Endometrial microvascular endothelial cells (primary cell): ENCODE measurements around the gene CYREN. TPM values are rescaled to one million over a fixed set of nuclear protein-coding genes. Genes with fewer than 3 reads are reported as not detected.

Source experiments
- in situ Hi-C: cut with HindIII; loops from 2 replicates; pipeline ENCODE4 v1.10.0; 2017; ENCODE audit warnings: low sequenced_read_pairs, low pct_unique_long_range_greater_than_20kb; ENCODE audit errors: inconsistent ontology term
- total RNA-seq: library from RNA; depleted of rRNA; stranded (reverse); fragments of >200 nt; gene quantifications from one replicate; pipeline ENCODE4 v1.2.3, GENCODE V29; 2015; ENCODE audit errors: inconsistent ontology term

CYREN gene
- total RNA-seq, 1 donor from 2014 or later: 22.7 TPM

DNA sequence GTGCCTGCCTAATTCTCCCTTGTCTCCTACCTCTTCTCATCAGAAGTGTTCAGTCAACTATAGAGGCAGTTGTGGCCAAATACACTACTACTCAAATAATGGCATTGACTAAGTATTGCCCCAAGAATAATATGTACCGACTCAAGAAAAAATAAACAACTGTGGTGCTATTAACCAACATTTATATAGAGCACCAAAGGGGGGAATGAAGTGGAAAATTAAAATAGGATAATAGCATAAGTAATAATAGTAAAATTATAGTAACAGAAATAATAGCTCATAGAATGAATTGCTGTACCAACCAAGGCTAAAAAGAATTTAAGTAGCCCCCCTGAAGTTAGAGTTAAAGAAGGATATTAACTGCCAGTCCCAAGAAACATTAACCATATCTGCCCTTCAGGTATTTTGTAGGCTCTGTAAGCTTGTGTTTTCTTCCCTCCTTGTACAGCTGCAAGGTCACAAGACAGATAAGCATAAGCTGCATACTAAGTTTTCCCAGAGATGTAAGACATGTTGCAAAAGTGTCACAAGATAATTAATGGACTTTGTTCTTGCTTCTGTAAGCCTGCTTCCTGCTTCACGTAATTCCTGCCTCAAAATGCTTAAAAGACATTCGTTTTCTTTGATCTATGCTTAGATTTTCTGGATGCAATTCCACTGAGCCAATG, 10.9 kb upstream of the CYREN start:
- in situ Hi-C loops: no loop called here

DNA sequence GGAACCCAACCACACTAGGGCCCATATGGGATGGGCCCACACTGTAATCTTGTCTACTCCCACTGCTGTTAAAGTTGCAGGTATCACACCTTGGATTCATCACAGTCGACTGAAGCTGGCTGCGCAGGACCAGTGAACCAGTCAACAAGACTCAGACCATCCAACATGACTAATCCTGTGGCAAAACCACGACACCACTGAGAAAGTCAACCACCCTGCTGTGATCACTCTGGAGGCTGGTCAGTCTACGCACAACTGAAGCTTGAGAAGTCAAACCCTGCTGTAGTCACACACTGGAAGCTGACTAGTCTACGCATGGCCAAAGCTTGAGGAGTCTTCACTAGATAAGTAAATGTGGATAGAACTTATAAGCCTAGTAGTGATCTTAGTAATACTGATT, 9.6 kb upstream of the CYREN start:
- in situ Hi-C loops: no loop called here

DNA sequence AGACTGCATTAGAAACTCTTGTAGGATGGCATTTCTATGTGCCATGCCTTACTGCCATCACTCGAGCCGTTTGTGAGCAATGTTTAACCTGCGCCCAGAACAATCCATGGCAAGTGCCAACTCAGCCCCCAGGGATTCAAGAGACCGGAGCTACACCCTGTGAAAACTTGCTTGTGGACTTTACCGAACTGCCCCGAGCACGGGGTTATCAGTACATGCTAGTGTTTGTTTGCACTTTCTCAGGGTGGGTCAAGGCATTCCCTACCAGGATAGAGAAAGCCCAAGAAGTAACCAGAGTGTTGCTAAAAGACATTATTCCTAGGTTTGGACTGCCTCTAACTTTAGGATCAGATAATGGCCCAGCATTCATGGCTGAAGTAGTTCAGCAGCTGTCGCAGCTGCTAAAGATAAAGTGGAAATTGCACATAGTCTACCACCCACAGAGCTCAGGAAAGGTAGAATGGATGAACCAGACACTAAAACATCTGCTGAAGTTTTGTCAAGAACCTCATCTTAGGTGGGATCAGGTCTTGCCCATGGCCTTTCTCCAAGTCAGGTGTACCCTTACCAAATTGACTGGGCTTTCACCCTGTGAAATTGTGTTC, 8.9 kb upstream of the CYREN start:
- in situ Hi-C loops: no loop called here

DNA sequence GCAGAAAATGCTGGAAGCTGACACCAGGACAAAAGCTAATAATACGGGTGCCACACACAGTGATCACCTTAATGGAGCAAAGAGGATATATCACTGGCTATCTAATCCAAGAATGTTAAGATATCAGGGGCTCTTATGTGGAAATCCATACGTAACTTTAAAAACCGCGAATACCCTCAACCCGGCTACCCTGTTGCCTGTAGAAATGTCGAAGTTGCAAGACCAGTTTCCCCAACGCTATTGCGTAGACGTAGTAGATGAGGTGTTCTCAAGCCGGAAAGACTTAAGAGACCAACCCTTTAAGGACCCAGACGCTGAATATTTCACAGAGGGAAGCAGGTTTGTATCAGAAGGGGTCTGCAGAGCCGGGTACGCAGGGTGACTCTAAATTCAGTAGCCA, 7.9 kb upstream of the CYREN start:
- in situ Hi-C loops: no loop called here

DNA sequence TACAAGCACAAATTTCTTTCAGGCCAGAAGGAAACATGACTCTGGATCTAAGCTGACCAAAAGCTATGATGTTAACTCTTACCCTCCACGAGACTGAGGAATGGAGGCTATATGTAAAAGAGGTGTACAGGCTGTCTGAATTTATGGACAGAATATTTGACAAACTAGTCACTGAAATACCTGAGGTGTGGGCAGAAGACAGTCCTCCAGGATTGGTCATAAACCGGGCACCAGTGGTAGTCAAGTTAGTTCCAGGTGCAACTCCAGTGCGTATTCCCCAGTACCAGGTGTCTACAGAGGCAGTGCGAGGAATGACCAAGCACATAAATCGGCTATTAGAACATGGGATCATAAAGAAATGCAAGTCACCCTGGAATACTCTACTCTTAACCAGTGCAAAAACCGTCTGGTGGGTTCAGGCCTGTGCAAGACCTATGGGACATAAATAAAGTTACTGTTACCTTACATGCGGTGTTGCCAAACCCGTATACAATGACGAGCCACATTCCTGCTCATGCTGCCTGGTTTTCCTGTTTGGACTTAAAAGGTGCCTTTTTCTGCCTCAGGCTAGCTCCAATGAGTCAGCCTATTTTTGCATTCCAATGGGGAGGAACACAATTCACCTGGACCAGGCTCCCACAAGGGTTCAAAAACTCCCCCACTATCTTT, 6.7 kb upstream of the CYREN start:
- in situ Hi-C loops: no loop called here

DNA sequence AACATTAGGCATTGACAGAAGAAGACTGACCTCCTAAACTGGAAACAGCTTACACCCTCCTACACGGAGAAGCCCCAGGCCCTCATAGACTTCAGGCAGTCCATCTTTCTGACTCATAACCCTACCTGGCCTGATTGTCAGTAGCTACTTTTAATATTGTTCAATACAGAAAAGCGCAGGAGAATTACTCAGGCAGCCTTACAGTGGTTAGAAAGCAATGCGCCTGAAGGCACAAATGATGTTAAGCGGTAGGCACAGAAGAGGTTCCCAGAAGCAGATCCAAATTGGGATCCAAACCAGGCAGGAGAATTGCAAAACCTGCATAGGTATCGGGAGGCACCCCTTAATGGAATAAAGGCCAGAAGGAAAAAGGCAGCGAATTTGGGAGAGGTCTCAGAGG, 5.4 kb upstream of the CYREN start:
- in situ Hi-C loops: no loop called here

DNA sequence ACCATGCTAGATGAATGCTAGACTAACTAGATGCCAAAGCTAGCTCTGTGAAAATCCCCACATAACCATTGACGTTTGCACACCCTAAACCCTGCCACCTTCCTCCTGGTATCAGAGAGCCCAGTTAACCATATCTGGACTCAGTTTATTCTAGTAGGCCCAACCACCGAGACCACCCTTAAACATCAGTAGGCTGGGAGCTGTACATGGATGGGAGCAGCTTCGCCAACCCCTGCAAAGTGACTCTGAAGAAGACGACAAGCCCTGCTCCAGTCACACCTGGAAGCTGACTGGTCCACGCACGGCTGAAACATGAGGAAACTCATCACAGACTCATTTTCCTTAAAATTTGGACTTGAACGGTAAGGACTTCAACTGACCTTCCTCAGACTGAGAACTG, 4.4 kb upstream of the CYREN start:
- in situ Hi-C loops: loop anchor here (25.0 kb wide), 1 partner anchor 188 kb away; the partner anchor contains the start of gene AGBL3

DNA sequence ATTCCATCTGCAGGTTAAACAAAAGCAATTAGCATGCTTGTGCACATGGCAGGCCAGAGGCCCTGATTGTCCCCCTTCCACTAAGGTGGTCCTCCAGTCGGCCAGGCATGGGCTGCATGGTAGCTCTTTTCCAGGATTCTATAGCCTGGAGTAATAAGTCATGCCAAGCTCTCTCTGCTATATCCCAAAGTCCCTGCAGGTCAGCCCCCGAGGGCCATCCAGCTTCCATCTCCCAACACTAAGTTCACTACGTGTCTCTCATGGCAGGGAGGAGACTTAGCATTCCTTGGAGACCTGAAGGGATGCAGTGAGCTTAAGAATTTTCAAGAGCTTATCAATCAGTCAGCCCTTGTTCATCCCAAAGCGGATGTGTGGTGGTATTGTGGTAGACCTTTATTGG, 3.4 kb upstream of the CYREN start:
- in situ Hi-C loops: loop anchor here (25.0 kb wide), 1 partner anchor 187 kb away; the partner anchor contains the start of gene AGBL3

DNA sequence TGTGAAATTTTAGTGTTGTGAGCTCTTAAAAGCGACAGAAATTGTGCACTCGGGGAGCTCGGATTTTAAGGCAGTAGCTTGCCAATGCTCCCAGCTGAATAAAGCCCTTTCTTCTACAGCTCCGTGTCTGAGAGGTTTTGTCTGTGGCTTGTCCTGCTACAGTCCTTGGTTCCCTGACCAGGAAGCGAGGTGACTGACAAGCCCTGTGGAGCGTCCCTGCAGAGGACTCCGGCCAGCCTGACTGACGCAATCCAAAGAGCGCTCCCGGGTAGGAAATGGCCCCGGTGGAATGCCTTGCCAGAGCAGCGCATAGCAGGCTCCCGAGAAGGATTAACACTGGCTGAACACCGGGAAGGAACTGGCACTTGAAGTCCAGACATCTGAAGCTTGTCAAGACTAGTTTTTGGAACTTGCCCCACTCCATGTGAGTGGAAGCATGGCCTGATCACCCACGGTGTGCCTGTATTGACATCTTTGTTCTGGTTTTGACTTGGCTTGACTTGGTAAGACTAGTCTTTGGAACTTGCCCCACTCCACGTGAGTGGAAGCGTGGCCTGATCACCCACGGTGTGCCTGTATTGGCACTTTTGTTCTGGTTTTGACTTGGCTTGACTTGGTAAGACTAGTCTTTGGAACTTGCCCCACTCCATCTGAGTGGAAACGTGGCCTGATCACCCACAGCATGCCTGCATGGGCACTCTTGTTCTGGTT, 1.2 kb upstream of the CYREN start:
- in situ Hi-C loops: loop anchor here (25.0 kb wide), 1 partner anchor 184 kb away; the partner anchor contains the start of gene AGBL3

DNA sequence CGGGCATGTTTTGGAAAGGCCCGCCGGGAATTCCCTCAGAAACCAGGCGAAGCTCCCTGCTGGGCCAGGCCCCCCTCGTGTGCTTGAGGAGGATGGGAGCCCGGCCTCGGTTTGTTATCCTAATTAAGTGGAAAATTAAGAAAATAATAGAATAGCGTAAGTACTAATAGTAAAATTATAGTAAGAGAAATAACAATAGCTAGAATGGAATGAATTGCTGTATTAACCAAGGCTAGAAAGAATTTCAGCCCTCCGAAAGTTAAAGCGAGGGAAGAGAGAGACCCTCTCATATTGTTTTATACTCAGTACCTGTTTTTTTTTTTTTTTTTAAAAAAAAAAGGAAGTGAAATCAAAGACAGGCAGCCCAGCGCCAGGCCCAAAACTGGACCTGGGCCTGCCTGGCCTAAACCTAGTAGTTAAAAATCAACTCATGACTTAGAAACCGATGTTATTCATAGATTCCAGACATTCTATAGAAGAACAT, 533 bp upstream of the CYREN start:
- in situ Hi-C loops: loop anchor here (25.0 kb wide), 1 partner anchor 184 kb away; the partner anchor contains the start of gene AGBL3

DNA sequence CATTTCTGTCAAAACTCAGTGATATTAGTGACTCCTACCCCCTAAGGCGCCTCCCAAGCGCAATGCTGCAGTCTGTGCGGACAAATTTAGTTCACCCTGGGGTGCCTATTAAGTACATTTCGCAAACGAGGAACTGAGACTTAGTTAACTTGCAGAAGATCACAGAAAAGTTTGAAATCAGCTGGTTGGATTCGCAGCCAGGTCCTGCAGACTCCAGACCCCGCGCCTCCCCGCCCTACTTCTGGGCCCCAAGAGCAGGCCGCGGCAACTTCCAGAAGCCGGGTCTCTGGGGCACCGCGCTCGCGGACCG, 588 bp downstream of the CYREN start:
- in situ Hi-C loops: loop anchor here (25.0 kb wide), 1 partner anchor 183 kb away; the partner anchor contains the start of gene AGBL3

DNA sequence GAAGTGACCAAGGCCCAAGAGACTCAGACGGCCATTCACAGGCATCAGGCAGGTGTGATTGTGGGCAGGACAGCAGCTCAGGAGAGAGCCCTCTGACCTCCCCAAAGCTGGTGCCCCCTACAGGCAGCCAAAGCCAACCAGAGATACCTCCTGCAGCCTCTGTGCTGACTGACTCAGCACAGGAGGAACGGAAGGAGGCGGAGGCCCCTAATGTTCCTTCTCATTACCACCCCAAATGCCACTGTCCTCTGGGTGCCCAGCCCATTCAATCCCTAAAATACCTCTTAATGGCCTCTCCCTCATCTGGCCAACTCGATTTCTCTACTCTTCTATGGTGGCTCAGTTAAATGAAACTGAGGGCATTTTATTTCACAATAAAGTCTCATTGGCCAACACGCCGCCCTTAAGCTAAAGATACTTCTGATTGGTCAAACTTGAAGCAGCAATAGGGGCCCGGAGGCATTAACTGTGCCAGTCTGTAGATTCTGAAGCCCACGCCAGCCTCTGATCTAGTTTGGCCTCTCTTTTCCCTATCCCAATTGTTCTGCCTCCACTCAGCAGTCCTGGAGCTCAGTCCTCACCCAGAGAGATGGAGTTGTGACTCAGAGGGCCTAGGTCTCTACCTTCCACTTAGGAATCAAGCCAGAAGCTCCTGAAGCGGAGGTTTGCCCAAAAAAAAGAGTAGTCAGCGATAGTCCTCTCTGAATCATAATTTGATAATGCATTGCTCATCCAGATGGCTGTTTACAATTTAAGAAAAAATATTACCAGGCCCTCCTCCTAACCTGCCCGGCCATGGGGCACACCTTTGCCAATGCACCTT, 1.2 kb downstream of the CYREN start:
- in situ Hi-C loops: loop anchor here (25.0 kb wide), 1 partner anchor 182 kb away; the partner anchor contains the start of gene AGBL3

DNA sequence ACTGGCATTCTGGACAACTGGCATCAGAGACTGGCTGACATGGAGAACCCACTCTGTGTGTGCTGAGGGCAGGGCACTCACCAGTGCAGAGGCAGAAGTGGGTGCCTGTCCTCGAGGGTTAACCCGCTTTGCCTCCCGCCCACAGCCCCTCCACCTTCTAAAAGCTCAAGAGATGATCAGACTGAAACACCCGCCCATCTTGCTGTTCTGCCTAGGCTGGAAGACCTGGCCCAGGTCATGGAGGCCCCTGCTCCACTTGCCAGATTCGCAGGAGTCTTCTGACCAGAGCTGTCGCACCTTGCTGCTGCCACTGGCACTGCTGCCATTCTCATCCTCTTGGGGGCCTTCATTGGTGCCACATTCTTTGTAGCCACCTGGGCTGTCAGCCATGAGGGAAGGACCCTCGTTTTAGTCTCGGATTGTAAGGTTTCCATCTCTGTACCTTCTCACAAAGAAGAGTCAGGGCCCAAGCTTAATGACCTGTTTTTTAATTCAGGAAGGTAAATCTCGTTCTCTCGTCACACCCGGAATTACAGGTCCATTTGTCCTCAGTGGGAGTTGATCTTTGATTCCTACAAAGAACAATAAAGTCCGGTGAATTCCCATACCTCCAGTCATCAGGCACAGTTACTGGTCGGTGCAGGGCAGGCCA, 1.9 kb downstream of the CYREN start:
- in situ Hi-C loops: loop anchor here (25.0 kb wide), 1 partner anchor 181 kb away; the partner anchor contains the start of gene AGBL3

DNA sequence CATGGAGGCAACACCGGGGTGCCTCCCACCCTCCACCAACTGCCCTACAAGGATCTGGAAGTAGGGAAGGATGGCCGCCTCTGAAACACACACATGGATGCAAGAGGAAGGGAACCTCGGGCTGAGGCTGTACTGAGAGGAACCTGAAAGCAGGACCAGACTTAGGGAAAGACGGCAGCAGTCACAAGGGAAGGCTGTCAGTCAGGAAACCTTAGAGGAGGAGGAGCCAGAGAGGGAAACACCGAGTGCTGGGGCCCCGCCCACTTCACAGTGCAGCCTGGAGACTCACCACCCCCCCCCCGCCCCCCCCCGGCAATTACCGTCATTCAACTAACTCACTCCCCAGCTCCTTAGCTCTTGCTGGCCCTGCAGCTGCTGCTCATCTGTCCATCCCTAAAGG, 2.5 kb downstream of the CYREN start:
- in situ Hi-C loops: loop anchor here (25.0 kb wide), 1 partner anchor 181 kb away; the partner anchor contains the start of gene AGBL3

DNA sequence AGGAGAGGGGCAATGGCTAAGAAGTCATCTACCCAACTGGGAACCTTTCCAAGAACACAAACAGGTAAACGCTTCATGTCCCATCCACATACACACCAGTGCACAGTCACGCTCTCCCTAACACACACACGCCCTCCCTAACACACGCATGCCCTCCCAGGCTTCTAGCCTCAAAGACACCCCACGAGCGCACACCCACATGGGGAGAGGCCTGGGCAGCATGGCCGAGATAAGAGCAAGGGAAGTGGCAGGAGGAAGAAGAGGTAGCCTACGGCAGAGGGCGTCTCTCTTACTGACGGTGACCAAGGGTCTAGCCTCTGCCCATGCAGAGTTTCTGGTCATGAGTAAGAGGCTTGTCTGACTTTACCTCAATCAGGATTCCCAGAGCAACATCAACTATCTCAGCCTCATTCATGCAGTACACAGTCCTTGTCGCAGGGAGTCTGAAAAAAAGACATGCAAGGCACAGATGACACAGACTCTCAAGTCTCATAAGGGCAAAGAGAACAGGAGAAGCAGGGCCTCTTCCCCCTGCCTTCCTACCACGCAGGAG, 3.1 kb downstream of the CYREN start:
- in situ Hi-C loops: loop anchor here (25.0 kb wide), 1 partner anchor 180 kb away; the partner anchor contains the start of gene AGBL3

DNA sequence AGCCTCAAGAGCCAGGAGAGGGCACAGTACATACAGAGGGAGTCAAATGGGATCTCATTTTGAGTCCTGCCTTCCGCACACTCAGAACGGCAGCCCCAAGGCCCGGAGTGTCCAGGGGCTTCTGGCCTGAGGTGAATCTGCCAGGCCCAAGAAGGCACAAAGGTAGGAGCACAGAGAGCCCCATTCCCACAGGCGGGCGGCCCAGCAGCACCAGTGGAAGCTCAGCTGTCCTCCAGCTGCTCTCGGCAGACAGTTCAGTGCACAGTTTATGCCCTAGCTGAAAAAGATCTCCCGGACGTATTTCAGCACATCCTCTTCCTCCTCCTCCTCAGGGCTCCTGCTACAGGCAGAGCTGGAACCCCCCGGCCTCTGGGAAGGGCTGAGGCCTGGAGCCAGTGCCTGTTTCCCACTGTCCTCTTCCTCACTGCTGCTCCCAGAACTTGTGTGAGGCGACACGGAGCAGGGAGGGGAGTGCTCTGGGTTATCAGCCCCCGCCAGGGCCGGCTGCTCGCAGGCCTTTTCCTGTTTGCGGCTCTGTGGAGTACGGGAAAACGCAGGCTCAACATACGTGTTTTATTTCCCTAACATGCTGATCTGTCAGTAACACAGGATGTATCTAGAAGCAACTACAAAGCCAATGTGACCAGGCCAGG, 4.0 kb downstream of the CYREN start:
- in situ Hi-C loops: loop anchor here (25.0 kb wide), 1 partner anchor 179 kb away; the partner anchor contains the start of gene AGBL3

DNA sequence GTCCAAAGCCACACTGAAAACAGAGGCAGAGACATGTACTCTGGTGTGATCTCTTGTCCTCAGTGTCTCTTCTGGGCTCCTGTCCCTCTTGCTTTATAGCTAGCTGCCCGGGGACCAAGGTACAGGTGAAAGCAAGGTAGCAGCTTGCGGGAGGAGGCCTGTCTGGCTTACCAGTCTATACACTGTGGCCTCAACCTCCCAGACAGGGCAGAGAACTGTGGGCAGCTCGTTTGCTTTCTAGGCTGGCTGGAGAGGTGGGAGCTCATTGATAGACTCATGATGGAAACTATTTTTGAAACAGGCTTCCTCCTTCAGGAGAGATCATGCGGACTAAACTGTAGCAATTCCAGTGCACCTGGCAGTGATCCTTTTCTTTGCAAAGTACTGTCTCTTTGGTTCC, 4.6 kb downstream of the CYREN start:
- in situ Hi-C loops: loop anchor here (25.0 kb wide), 1 partner anchor 179 kb away; the partner anchor contains the start of gene AGBL3
